ENCODE measurements around the gene FAM135A. TPM values are rescaled to one million over a fixed set of nuclear protein-coding genes. Genes with fewer than 3 reads are reported as not detected.

The FAM135A gene
- total and polyA plus RNA-seq, 3 donors from 2014 or later = 21.7 to 68.9 (median 67.0) TPM

- Histone ChIP-seq H3K4me1 (no peaks in the 10 kb centered on the region), H3K36me3 (ENCODE audit: low read depth, missing control alignments) (no peaks in the 10 kb centered on the region), H3K9me3 (no peaks in the 10 kb centered on the region), H3K27me3 (no peaks in the 10 kb centered on the region), H3K27ac (no peak overlapping the region), H3K4me3 (no peak overlapping the region)
- DNase-seq = no peak
- no peak for TF ChIP-seq CTCF (IDR thresholded peaks at IDR 0.05)
- TF ChIP-seq POLR2A (IDR thresholded peaks at IDR 0.05) = no peak
- intact Hi-C loops (cut with DNase I; ENCODE audit: low total_unique reads) = no loop called here
Observed at GRCh38 chr6:70395301-70395672, 18.0 kb upstream of the FAM135A start.

- H3K36me3 ChIP-seq (ENCODE audit: low read depth, missing control alignments) = no peaks in the 10 kb centered on the region
- WGBS, 2 donors = 79 to 86% methylated on average over 1 of the region's 1 CpG
- H3K27ac ChIP-seq = no peak overlapping the region
- no peaks in the 10 kb centered on the region for H3K4me1 ChIP-seq
- intact Hi-C loops (cut with DNase I; ENCODE audit: low total_unique reads) = no loop called here
- H3K4me3 ChIP-seq = no peak overlapping the region
- TF ChIP-seq CTCF (IDR thresholded peaks at IDR 0.05) (no peak), POLR2A (IDR thresholded peaks at IDR 0.05) (no peak)
- no peaks in the 10 kb centered on the region for H3K9me3 ChIP-seq
- DNase-seq = no peak
- H3K27me3 ChIP-seq = no peaks in the 10 kb centered on the region
Observed at GRCh38 chr6:70396163-70396562, 17.1 kb upstream of the FAM135A start.

- H3K9me3 ChIP-seq = no peaks in the 10 kb centered on the region
- DNase-seq = no peak
- no peak overlapping the region for H3K27ac ChIP-seq
- intact Hi-C loops (cut with DNase I; ENCODE audit: low total_unique reads) = no loop called here
- no peak overlapping the region for H3K4me3 ChIP-seq
- no peak for TF ChIP-seq CTCF (IDR thresholded peaks at IDR 0.05)
- no peak for TF ChIP-seq POLR2A (IDR thresholded peaks at IDR 0.05)
- 75 to 82% methylated on average over 10 of the region's 10 CpGs for WGBS, 2 donors
- no peaks in the 10 kb centered on the region for H3K4me1 ChIP-seq
- no peaks in the 10 kb centered on the region for H3K36me3 ChIP-seq (ENCODE audit: low read depth, missing control alignments)
- H3K27me3 ChIP-seq = no peaks in the 10 kb centered on the region
Observed at GRCh38 chr6:70396796-70397729, 16.2 kb upstream of the FAM135A start.

- intact Hi-C loops (cut with DNase I; ENCODE audit: low total_unique reads) = no loop called here
- Histone ChIP-seq H3K4me3 (no peak overlapping the region), H3K36me3 (ENCODE audit: low read depth, missing control alignments) (no peaks in the 10 kb centered on the region), H3K27ac (no peak overlapping the region), H3K4me1 (no peaks in the 10 kb centered on the region), H3K27me3 (no peaks in the 10 kb centered on the region), H3K9me3 (no peaks in the 10 kb centered on the region)
- TF ChIP-seq CTCF (IDR thresholded peaks at IDR 0.05) (no peak), POLR2A (IDR thresholded peaks at IDR 0.05) (no peak)
- no peak for DNase-seq
- WGBS, 2 donors = 79 to 82% methylated on average over 7 of the region's 7 CpGs
Observed at GRCh38 chr6:70398783-70399728, 14.3 kb upstream of the FAM135A start.

Data from testis (tissue), 3 donors.